GM21381 (cell line): ENCODE data around the gene CLCN2.
"Not testable (repeated sequence)": the region's sequence is repeated elsewhere in the genome, so short reads cannot be mapped to it uniquely, and the experiment has no call there.

ENCODE experiments used
- ATAC-seq: cut with Tn5 transposase; IDR thresholded peaks from one replicate; pipeline ENCODE4 v1.9.1; 2021; ENCODE audit warnings: mild to moderate bottlenecking, moderate library complexity; ENCODE audit not compliant: unreplicated experiment

CLCN2 gene

GRCh38 chr3:184347321-184348056 is 13.9 kb downstream of the CLCN2 start:
- ATAC-seq = no peak

- ATAC-seq = no peak
These were observed 14.8 kb downstream of the CLCN2 start for GRCh38 chr3:184346480-184347190.

- ATAC-seq = no peak
These were observed 15.9 kb downstream of the CLCN2 start for GRCh38 chr3:184345317-184346144.

- ATAC-seq = no peak
These were observed 16.7 kb downstream of the CLCN2 start for GRCh38 chr3:184344579-184345316.

GRCh38 chr3:184343200-184343876 is 18.1 kb downstream of the CLCN2 start:
- ATAC-seq = no peak

- ATAC-seq = no peak
These were observed 19.5 kb downstream of the CLCN2 start for GRCh38 chr3:184341925-184342324.

- not testable (repeated sequence) for ATAC-seq
These were observed 21.8 kb downstream of the CLCN2 start for GRCh38 chr3:184339451-184340135.

GRCh38 chr3:184339001-184339400 is 22.4 kb downstream of the CLCN2 start:
- no peak for ATAC-seq

- ATAC-seq = no peak
These were observed 22.9 kb downstream of the CLCN2 start for GRCh38 chr3:184338511-184338945.

- no peak for ATAC-seq
These were observed 23.4 kb downstream of the CLCN2 start for GRCh38 chr3:184337981-184338380.

GRCh38 chr3:184337399-184337714 is 24.0 kb downstream of the CLCN2 start, which contains the start of gene FAM131A:
TSS of gene FAM131A (plus strand) at chr3:184337600. CDS start at chr3:184337631, 31 bp downstream.
- ATAC-seq = no peak

- no peak for ATAC-seq
These were observed 24.6 kb downstream of the CLCN2 start for GRCh38 chr3:184336547-184337398.

GRCh38 chr3:184335661-184336546 is 25.5 kb downstream of the CLCN2 start:
- peak; percentile 83 for ATAC-seq

GRCh38 chr3:184335291-184335660 is 26.1 kb downstream of the CLCN2 start:
- ATAC-seq = no peak

GRCh38 chr3:184334470-184335158 is 26.8 kb downstream of the CLCN2 start:
- no peak for ATAC-seq

- no peak for ATAC-seq
These were observed 27.7 kb downstream of the CLCN2 start for GRCh38 chr3:184333700-184334099.

GRCh38 chr3:184333190-184333589 is 28.2 kb downstream of the CLCN2 start:
- ATAC-seq = no peak
